HG02870 (cell line): ENCODE data around the gene NFKBIE.

Experiments used
- ATAC-seq: cut with Tn5 transposase; IDR thresholded peaks from one replicate; pipeline ENCODE4 v1.9.1; 2021; ENCODE audit warnings: mild to moderate bottlenecking, moderate library complexity; ENCODE audit not compliant: unreplicated experiment

NFKBIE gene

DNA sequence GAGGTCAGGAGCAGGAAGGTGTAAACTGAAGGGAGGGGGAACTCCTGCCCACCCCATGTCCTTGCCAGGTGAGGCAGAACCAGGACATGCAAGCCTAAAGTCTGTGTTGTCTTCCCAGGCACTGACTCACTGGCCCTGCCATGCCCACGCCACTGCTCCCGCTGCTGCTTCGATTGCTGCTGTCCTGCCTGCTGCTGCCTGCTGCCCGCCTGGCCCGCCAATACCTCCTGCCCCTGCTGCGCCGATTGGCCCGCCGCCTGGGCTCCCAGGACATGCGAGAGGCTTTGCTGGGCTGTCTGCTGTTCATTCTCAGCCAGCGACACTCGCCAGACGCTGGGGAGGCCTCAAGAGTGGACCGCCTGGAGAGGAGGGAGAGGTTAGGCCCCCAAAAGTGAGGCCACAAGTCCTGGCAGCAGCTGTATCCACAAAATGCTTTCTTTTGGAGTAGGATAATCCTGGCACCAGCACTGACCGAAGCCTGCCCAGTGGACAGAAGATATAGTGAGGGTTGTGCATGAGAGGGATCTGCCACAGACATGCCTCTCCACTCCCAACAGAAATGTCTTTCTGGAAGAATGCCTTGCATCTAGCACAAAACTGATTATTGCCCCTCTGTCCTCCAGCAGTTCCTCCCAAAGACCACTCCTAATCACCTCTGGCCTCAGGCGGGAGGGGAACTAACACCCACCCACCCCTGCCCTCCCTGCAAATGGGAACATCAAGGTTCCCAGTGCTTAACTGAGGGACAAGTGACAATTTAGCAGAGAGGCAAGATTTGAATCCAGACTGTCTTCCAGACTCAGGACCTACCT, 47.8 kb downstream of the NFKBIE start:
- ATAC-seq = no peak

DNA sequence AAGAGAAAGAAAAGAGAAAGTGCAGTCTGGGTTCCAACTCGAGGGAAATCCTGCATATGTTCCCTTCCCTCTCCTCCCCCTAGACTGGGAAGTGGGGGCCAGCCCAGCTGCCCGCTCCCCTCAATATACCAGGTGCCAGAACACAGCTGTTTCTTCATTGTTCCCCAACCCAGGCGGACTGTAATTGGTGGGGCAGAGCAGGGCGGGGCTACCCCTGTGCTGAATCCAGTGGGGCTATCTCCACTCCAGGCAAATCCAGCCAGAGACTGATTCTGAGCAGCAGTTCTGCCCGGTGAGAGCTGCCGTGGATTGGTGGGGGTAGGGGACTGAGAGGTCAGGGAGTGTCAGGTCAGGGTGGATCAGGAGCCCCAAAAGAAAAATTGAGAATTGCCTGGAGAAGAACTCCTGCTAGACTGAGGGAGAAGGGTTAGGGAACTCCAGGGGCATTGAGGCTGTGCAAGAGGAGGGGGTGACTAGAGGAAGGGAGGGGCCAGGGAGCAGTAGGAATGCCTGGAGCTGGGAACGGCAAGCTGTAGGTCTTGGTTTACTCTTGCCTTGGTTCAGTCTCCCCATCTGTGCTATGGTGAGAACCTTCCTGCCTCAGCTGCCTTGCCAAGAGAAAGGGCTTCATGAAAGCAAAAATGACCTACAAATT, 48.5 kb downstream of the NFKBIE start, which contains the start of gene MYMX:
TSS of gene MYMX (plus strand) at position 250 of the 655 bp plus-strand sequence. CDS start 546 bp downstream, outside the sequence.
- ATAC-seq = no peak

GRCh38 chr6:44214307-44214706, 51.0 kb downstream of the NFKBIE start:
- no peak for ATAC-seq

DNA sequence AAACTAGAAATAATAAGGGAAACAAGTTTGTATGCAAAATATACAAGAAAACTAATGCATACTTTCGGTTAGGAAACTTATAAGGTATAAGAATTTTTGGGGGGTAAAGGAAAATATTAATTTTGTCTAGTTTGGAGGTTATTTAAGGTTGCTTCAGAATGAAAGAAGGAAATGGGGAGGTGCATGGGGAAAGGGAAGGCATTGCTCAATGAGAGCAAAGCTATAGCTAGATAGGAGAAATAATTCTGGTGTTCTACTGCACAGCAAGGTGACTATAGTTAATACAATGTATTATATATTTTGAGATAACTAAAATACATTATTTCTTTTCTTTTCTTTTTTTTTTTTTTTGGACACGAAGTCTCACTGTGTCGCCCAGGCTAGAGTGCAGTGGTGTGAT, 54.1 kb downstream of the NFKBIE start:
- no peak for ATAC-seq
